ENCODE results near the gene TLR6.

The TLR6 gene, protein sequence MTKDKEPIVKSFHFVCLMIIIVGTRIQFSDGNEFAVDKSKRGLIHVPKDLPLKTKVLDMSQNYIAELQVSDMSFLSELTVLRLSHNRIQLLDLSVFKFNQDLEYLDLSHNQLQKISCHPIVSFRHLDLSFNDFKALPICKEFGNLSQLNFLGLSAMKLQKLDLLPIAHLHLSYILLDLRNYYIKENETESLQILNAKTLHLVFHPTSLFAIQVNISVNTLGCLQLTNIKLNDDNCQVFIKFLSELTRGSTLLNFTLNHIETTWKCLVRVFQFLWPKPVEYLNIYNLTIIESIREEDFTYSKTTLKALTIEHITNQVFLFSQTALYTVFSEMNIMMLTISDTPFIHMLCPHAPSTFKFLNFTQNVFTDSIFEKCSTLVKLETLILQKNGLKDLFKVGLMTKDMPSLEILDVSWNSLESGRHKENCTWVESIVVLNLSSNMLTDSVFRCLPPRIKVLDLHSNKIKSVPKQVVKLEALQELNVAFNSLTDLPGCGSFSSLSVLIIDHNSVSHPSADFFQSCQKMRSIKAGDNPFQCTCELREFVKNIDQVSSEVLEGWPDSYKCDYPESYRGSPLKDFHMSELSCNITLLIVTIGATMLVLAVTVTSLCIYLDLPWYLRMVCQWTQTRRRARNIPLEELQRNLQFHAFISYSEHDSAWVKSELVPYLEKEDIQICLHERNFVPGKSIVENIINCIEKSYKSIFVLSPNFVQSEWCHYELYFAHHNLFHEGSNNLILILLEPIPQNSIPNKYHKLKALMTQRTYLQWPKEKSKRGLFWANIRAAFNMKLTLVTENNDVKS

DNA sequence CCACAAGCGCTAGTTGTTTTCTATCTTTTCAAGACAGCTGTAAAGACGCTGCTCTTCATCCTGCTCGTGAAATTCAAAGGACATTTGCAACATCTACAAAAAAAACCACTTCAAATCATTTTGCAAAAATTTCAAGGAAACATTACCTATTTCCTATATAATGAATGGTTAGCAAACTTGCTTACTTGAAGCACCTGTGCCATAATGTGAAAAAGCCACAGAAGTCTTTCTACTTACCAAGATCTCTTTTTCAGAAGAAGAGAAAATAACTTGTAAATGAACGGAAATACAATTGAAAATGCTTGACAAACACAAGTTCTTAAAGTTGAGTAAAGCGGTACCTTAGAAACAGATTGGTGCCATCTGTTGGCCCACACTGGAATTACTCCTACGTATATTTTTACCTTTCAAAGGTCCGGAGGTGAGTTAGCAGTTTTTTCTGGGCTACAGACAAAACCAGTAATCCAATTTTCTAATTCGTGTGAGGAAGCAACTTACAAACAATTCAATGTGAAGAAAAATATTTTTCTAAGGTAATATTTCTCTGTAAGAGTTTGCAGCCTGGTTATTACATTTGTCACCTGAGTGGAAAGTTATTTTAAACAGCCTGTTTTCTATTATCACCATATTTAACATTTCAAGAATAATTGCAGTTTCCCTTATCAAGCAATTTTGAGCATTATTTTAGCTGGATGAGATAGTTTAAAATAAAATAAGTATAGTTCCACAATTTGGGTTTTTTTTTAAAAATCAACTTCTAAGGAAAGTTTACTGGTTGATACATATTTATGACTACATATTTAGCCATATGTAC is at the start of gene TLR6:
Gene TLR6 (minus strand): TSS at position 294 of the 814 bp plus-strand sequence. CDS start 27,344 bp downstream, outside the sequence.
- DNase-seq = no peak

DNA sequence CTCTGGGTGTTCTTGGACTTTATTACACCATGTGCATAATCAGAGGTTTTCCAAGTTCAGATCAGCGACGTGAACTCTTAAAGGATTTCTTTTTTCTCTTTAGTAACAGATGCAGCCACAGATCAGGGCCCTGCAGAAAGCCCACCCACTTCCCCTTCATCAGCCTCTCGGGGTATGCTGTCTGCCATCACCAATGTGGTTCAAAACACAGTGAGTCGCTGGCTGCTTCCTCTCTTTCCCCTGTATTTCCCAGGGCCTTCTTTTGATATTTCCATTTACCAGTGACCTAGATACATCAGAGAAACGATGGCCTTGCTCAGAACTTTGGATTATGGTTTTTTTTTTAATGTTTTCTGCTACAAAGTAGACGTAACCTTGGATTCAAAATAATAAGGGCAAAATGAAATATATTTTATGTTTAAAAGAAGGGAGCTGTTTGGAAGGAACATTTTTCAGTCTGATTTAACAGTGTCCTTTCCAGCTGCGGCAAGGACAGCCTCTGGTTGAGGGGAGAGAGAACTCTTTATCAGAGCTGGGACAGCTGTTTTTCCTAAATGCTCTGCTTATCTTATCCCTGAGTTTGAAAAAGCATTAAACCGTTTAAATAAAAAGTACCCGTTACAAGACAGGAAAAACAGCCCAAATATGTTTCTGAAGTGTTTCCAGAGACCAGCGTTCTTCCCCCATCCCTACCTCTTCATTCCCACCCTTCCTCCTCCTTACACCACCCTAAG is 49.2 kb upstream of the TLR6 start:
- DNase-seq = no peak

DNA sequence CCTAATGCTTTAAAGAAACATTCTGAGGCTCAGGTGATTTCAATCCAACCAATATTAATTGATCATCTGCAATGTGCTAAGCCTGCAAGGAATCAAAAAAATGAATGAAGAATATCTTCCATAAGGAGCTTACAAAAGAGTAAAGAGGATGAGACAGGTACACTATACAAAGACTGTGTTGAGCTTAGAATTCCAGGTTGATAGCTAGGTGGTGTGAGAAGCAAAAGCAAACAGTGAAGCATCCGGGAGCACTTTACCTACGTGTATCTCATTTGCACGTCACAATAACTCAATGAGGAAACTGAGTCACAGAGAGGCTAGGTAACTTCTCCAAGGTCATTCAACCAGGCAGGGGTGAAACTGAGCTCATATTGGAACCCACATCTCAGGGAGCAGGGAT is 48.1 kb upstream of the TLR6 start:
- DNase-seq = no peak

DNA sequence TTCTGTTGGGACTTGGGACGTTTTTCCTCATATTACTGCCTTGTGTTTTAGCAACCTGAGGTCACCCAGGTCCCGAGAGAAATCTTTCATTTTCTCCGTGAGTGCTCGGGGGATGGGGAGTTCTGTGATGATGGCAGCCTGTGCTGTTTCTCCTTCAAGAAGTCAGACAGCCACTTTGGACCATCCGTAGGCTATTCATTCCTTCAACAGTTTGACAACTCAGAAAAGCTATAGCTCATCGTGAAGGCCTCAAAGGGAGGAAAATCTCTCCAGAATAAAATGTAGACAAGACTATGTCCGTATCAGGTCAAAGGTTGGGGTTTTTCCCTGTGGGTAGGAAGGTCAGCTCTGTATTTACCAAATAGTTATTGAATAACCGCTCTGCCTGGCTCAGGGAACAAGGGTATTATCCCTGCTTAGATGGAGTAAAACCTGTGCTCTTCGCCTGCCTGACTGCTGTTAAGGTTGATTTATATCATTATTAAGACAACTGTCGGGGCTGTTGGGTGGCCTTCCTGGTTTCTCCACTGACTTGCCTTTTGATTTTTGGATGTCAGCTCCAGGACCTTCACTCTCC is 47.6 kb upstream of the TLR6 start:
- DNase-seq = no peak

DNA sequence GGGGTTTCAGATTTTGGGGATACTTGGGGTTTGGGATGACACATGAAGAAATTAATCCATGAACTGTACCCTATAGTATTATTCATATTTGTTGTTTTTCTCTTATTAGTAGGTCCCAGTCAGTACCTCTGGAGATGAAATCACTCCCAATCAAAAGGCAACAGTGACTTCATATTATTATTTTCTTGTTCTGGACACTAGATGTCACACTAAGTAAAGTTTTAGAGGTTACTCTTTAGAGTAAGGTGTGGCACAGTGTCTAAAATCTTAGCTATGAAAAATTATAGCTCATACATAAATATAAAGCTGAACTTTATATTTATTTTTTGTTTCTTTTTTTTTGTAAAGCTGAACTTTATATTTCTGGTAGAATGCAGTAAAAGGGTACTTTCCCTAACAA is 46.1 kb upstream of the TLR6 start:
- no peak for DNase-seq

DNA sequence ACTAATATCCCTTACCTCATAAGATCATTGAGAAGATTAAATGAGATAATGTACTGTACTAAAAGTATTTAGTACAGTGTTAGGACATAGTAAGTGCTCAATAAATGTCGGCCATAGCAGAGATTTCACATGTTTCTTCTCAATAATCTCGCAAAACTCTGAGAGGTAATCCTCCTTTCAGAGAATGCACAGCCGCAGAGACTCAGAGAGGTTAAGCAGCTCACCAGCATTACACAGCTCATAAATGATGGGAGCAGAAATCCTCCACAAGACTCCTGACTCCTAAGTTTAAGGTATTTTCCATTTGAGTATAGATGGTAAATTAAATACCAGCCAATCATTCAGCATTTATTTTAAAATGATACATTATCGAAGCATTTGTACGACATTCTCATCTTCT is 45.6 kb upstream of the TLR6 start:
- DNase-seq = no peak

DNA sequence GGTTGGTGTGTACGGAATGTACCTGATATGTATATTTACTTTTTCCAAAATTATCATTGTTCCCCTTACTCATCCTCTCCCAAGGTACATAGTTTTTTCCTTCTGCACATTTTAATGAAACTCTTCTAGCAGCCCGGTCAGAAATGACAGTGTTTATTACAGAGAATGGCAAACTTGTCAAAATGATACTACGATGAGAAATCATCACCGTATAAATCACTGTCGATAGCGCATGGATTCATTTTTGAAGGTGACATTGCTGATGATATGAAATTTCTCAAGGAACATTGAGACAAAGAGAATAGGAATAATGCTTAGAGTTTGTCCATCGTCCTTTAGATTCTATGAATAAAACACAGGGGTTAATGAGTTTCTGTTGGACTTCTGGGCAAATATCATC is 41.6 kb upstream of the TLR6 start:
- DNase-seq = no peak

DNA sequence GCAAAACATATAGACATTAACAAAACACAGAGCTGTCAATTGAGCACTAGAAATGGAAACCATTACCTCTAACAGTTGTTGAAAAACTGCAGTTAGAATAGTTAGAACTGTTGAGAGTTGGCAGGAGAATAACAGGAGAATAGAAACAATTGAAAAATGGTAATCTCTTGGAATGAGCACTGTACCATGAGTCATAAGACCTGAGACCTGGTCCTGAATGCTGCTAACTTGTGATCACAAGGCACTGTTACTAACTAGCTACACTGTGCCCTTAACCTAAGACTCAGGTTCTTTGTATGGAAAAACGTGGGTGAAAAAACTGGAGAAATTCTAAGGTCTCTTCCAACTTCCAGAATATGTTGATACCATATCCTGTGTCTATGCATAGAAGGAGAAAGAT is 40.3 kb upstream of the TLR6 start:
- DNase-seq = no peak

DNA sequence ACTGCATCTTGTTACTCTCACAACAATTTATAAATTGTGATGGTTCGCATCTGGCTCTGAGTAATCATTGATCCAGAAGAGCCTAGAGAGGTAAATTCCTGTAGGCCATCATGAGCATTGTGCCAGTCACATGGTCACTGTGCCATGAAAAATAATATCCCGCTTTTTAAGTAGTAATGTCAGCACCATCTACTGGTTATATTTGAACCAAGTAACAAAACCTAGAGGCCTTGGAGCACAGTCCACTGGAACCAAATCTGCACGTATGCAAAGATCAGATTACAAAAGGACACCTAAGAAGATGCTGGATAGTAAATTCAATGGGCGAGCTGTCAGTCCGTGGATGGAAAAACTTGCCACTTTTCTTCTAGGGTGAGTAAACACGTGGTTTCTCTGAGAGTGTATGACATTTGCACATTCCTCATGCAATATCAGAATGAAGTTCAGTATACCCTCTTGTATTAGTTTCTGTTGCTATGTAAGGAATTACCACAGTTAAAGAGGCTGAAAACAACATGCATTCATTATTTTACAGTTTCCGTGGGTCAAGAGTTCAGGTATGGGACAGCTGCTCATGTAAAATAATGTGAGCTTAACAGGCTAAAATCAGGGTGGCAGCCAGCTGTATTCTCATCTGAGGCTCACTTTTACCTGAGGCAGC is 37.8 kb upstream of the TLR6 start:
- DNase-seq = no peak

DNA sequence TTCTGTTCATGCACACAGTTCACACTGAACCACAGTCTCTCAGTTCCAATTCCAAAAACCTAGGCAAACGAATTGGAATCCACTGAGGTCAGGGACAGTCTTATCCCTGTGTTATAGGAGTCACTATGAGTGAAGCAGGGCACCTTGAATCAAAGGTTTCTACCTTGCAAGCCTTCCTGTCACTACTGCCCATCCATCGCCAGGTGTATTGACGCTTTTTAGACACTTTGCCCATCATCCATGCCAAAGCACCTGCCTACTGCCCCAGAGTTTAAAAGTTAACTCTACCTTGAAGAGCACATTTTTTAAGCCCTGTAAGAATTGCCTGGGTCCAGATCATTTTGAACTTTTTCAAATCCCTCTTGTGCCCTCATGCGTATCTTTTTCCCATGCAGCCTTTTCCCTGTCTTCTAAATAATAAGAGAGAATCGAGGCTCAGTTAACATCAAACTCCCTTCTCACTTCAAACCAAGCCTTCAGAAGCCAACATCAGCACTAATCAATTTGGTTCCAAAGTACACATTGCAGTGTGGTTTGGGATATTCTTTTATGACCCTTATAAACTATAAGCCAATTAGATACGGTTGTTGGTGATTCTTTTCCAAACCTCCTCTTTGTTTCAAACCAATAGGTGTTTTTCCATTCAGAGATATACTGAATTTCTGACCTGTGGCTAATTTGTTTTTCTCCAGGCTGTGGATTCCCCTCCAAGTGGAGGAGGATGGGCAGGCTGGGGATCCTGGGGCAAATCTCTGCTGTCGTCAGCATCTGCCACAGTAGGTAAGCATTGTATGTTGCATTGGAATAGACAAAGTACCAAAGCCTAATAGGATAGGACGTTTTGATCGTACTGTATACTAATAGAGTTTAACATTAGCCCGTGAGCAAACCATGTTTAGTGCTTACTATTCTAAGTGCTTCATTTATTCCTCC is 34.7 kb upstream of the TLR6 start:
- DNase-seq = no peak

DNA sequence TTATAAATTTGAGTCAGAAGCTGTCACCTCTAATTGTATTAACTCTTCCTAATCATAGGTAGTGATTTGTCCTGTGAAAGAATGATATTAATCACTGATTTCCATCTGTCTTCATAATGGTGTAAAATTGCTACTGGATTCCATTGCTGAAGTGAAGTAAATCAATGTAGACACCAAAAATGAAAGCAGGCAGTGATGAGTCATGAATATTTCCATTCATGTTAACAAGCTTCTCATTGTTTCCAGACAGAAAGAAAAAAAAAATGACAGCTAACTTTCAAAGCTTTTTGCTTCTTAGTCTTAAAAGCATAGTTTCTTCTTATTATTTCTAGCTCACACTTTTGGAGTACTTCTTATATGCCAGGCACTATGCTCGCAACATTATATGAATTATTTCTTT is 32.5 kb upstream of the TLR6 start:
- no peak for DNase-seq

DNA sequence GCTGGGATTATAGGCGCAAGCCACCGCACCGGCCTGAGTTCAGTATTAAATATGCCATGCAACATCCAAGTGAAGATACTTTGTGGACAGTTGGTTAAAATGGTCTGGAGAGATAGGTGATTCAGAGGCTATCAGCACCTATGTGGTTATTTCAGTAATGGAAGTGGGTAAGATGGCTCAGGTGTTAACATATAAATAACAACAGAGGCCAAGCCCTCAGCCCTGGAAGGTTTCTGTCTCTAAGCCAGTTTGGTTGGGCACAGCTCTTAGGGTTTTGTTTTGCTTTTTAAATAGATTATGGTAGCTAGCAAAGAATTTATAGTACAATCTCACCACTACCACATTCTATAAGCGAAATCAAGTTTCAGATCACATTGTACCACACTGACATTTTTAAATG is 27.6 kb upstream of the TLR6 start:
- DNase-seq = no peak

DNA sequence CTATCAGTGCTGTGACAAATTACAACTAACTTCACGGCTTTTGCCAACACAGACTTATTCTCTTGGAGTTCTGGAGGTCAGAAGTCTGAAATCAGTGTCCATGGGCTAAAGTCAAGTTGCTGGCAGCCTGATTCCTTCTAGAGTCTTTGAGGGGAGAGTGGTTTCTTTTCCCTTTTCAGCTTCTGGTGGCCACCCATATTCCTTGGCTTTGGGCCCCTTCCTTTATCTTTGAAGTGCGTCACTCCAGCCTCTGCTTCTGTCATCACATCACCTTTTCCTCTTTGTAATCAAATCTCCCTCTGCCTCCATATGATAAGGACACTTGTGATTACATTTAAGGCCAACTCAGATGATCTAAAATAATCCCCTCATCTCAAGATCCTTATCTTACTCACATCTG is 20.0 kb upstream of the TLR6 start:
- DNase-seq = no peak

DNA sequence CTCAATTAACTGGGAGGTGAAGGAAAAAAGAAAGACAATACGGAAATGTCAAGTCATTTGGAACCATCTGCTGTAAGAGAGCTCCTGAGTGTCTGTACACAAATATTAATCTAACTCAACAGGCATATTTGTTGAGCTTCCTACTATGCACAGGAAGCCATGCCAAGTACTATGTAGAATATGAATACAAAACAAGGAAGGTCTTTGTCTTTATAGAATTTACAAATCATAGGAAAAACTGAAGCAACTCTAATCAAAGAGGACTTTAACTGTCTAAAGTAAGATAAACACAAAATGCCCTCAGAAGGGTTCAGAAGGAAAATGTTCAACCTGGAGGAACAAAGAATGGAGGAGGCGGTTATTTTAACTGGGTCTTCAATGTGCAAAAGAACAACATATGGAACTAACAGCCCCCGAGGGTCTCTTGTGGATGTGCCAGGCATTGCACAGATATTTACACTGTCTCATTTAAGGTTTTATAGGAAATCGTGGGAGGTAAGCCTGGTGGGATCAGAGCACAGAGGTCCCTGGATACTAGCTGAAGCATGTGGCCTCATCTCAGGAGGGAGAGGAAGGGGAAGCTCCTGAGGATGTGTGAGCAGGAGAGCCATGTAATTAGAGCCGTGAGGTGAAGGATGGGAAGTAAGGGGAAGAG is 16.8 kb upstream of the TLR6 start:
- no peak for DNase-seq

DNA sequence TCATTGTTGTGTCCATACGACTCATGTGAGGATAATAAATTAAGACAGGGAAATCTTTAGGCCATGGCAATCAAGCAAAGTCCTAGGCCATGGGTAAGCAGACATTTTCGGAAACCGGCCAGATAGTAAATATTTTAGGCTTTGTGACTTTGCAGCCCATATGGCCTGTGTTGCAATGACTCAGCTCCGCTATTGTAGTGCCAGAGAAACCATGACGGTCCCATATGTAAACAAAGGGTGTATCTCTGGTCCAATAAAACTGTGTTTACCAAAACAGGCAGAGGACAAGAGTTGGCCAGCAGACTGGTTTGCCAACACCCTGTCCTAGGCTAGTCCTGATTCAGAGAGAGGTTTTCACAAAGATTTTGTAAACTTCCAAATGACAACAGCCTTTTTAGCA is 16.0 kb upstream of the TLR6 start:
- no peak for DNase-seq

DNA sequence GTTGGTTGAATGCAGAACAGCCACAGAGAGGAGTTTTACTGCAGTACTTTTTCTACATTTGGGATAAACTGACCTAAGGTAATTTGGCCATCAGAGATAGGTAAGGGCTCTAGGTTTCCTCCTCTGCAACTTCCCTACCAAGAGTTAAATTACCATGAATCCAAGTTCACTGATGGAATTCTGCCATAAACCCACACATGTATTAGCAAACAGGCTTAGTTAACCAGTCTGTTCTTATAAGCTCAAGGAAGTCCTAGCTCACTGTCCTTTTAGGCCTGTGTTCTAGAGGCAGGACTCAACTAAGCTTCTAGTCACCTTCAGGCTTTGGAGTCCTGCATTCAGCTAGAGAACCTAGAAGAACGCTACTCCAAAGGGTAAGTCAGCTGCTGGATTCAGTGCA is 15.0 kb upstream of the TLR6 start:
- DNase-seq = no peak

DNA sequence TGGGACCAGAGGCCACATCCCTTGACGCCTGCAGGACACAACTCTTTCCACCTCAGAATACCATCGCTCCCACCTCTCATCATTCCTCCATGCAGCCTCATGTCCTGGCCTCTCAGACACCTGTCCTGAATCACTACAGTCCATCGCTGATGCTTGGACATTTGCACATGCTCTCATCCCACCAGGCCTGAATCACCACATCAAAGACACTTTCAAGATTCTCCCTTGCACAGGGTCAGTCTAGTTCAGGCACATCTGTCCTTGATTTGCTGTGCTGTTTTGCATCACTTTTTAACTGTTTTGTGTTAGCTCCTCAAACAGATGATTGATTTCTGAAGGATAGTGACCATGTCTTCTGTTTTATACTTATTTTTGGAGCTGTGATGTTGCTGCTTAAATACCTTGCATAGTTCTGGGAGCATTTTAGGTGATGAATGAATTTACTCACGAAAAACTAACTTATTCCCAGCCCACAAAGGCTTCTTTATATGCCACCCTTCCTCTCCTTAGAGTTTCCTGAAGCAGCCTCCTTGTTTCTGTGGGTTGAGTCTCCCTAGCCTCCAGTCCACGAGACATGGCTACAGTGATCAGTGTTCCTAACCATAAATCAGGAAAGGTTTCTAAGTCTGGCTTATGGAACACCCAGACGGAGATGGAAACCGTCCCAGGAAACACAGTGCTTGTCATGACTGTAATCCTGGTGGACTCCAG is 13.6 kb upstream of the TLR6 start:
- no peak for DNase-seq

DNA sequence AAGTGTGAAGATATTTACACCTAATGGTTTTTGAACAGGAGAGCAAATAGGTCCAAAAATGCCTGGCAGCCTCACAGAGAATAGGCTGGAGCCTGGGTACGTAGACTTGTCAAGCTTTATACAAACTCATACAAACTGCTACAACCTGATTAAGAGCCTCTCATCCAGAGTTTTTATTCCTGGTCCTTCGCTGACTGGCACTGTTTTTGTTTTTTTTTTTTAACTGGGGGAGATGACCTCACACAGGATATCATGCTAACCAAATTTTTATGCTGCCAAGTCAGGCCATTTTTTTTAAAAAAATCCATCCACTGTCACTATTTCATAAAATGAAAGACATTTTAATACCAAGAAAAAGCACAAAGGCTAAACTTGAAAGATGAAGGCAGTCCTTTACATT is 12.9 kb upstream of the TLR6 start:
- DNase-seq = no peak
